DOHH2 (cell line): ENCODE measurements around the gene WFIKKN2.
A peak's percentile ranks its signal among the peaks of the same experiment; 100 is the strongest.

ENCODE experiments used
- H3F3A ChIP-seq: fragments of 200-600 bp; sonication (generic), shearing (Covaris generic); 2 replicates; pipeline ENCODE4 v1.6.0; 2016; ENCODE audit warnings: antibody characterized with exemption, mild to moderate bottlenecking; ENCODE audit not compliant: control insufficient read depth, insufficient read depth
- H3K27ac ChIP-seq: fragments of 200-600 bp; sonication (generic); 2 replicates; pipeline ENCODE4 v1.5.1; 2014; ENCODE audit warnings: low read depth, mild to moderate bottlenecking, low read length, moderate library complexity
- H3K27me3 ChIP-seq: fragments of 200-600 bp; sonication (generic); 2 replicates; pipeline ENCODE4 v1.6.1; 2014; ENCODE audit warnings: mild to moderate bottlenecking, low read length, mixed read lengths; ENCODE audit not compliant: control insufficient read depth
- H3K36me3 ChIP-seq: fragments of 200-600 bp; sonication (generic); 2 replicates; pipeline ENCODE4 v1.6.1; 2014; ENCODE audit warnings: mild to moderate bottlenecking, low read length, moderate library complexity, mixed read lengths; ENCODE audit not compliant: control insufficient read depth
- H3K4me1 ChIP-seq: fragments of 200-600 bp; sonication (generic); 2 replicates; pipeline ENCODE4 v1.6.1; 2014; ENCODE audit warnings: mild to moderate bottlenecking, low read length, mixed read lengths; ENCODE audit not compliant: control insufficient read depth
- H3K4me2 ChIP-seq: fragments of 200-600 bp; sonication (generic); 2 replicates; pipeline ENCODE4 v1.6.0; 2014; ENCODE audit warnings: mild to moderate bottlenecking, low read length, moderate library complexity
- H3K4me3 ChIP-seq: fragments of 200-600 bp; sonication (generic); 2 replicates; pipeline ENCODE4 v1.5.1; 2014; ENCODE audit warnings: mild to moderate bottlenecking, low read length, mixed read lengths
- H3K79me2 ChIP-seq: fragments of 200-600 bp; sonication (generic); 2 replicates; pipeline ENCODE4 v1.6.1; 2014; ENCODE audit warnings: mild to moderate bottlenecking, low read length, mixed read lengths; ENCODE audit not compliant: control insufficient read depth
- H3K9me2 ChIP-seq: fragments of 200-600 bp; sonication (generic); replicated peaks from 2 replicates; pipeline ENCODE4 v1.6.1; 2014; ENCODE audit warnings: mild to moderate bottlenecking, low read length, mixed read lengths; ENCODE audit not compliant: control insufficient read depth
- H3K9me3 ChIP-seq: fragments of 200-600 bp; sonication (generic); 2 replicates; pipeline ENCODE4 v1.6.1; 2014; ENCODE audit warnings: antibody characterized with exemption, low read length, mixed read lengths; ENCODE audit not compliant: control insufficient read depth, insufficient read depth
- H4K20me1 ChIP-seq: fragments of 200-600 bp; sonication (generic); 2 replicates; pipeline ENCODE4 v1.6.0; 2014; ENCODE audit warnings: low read depth, mild to moderate bottlenecking, antibody characterized with exemption, low read length, moderate library complexity; ENCODE audit not compliant: control insufficient read depth, insufficient read depth
- CTCF ChIP-seq: fragments of 200-600 bp; sonication (generic); IDR thresholded peaks from one replicate; pipeline ENCODE4 v1.5.1; 2014; ENCODE audit warnings: antibody characterized with exemption, mild to moderate bottlenecking, low read depth, low read length; ENCODE audit not compliant: poor library complexity, severe bottlenecking
- EZH2phosphoT487 ChIP-seq: fragments of 200-600 bp; sonication (generic); IDR thresholded peaks from 2 replicates; pipeline ENCODE4 v1.6.1; 2017; ENCODE audit warnings: borderline replicate concordance, mild to moderate bottlenecking, antibody characterized with exemption, low read length, moderate library complexity, mixed read lengths

WFIKKN2 gene

GRCh38 chr17:50816271-50816670, 19.1 kb upstream of the WFIKKN2 start:
- Histone ChIP-seq H3K4me2 (no peak overlapping the region), H3K79me2 (no peaks in the 10 kb centered on the region), H3K27me3 (no peaks in the 10 kb centered on the region), H3K27ac (no peak overlapping the region), H3K9me2 (no peaks in the 10 kb centered on the region), H3K36me3 (no peaks in the 10 kb centered on the region), H3K9me3 (no peaks in the 10 kb centered on the region), H3K4me3 (no peak overlapping the region), H3F3A (no peaks in the 10 kb centered on the region), H3K4me1 (no peaks in the 10 kb centered on the region), H4K20me1 (no peaks in the 10 kb centered on the region)
- TF ChIP-seq EZH2phosphoT487 (no peak), CTCF (no peak)

GRCh38 chr17:50816771-50817751, 18.3 kb upstream of the WFIKKN2 start:
- no peak overlapping the region for H3K4me3 ChIP-seq
- no peaks in the 10 kb centered on the region for H3K9me3 ChIP-seq
- no peaks in the 10 kb centered on the region for H3K36me3 ChIP-seq
- no peak overlapping the region for H3K27ac ChIP-seq
- no peak overlapping the region for H3K4me2 ChIP-seq
- no peaks in the 10 kb centered on the region for H3K27me3 ChIP-seq
- H3K4me1 ChIP-seq = no peaks in the 10 kb centered on the region
- H3K9me2 ChIP-seq = no peaks in the 10 kb centered on the region
- no peaks in the 10 kb centered on the region for H3F3A ChIP-seq
- TF ChIP-seq EZH2phosphoT487 = no peak
- peak; percentile 95 for TF ChIP-seq CTCF
- no peaks in the 10 kb centered on the region for H3K79me2 ChIP-seq
- no peaks in the 10 kb centered on the region for H4K20me1 ChIP-seq

GRCh38 chr17:50817838-50818237, 17.5 kb upstream of the WFIKKN2 start:
- Histone ChIP-seq H3K4me1 (no peaks in the 10 kb centered on the region), H3K4me3 (no peak overlapping the region), H3K9me2 (no peaks in the 10 kb centered on the region), H3K36me3 (no peaks in the 10 kb centered on the region), H3K79me2 (no peaks in the 10 kb centered on the region), H3K27ac (no peak overlapping the region), H3F3A (no peaks in the 10 kb centered on the region), H3K9me3 (no peaks in the 10 kb centered on the region), H4K20me1 (no peaks in the 10 kb centered on the region), H3K27me3 (peaks cover 3% of the 10 kb centered on the region; the same call in 1 of the 2 replicates), H3K4me2 (no peak overlapping the region)
- TF ChIP-seq EZH2phosphoT487 (no peak), CTCF (no peak)
